Measurements from ENCODE around the gene PLET1.

DNA sequence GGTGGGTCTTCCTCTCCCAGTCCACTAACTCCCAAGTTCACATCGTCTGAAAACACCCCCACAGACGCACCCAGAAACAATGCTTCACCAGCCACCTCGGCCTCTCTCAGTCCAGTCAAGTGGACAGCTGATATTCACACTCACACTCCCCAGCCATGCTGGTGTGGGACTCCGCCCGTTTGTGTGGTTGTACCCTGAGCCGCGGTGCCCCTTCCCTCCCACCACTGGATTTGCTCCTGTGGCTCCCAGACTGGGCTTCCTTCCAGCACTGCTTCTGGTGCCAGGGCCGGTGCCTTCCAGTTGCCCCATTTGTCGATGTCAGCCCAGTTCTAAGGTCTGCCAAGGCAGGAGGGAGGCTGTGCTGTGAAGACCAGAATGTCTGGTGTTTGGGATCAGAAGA is 37.9 kb upstream of the PLET1 start:
- TF ChIP-seq, protein P1, sequence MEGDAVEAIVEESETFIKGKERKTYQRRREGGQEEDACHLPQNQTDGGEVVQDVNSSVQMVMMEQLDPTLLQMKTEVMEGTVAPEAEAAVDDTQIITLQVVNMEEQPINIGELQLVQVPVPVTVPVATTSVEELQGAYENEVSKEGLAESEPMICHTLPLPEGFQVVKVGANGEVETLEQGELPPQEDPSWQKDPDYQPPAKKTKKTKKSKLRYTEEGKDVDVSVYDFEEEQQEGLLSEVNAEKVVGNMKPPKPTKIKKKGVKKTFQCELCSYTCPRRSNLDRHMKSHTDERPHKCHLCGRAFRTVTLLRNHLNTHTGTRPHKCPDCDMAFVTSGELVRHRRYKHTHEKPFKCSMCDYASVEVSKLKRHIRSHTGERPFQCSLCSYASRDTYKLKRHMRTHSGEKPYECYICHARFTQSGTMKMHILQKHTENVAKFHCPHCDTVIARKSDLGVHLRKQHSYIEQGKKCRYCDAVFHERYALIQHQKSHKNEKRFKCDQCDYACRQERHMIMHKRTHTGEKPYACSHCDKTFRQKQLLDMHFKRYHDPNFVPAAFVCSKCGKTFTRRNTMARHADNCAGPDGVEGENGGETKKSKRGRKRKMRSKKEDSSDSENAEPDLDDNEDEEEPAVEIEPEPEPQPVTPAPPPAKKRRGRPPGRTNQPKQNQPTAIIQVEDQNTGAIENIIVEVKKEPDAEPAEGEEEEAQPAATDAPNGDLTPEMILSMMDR (IDR thresholded peaks at IDR 0.05; ENCODE audit: insufficient read depth, low read length): no peak
- TF ChIP-seq GABPA (IDR thresholded peaks at IDR 0.05; ENCODE audit: low read depth): no peak

All from HL-60 (cell line).